DND-41 (cell line): ENCODE results near the gene MYCBPAP.

Source experiments
- ATAC-seq: fragments of 200-7000 bp; cut with Tn5 transposase; 3 replicates; pipeline ENCODE4 v1.9.1; 2021; ENCODE audit warnings: low read depth; ENCODE audit not compliant: insufficient read depth
- DNase-seq: peaks from one replicate; pipeline ENCODE4 v3.0.0-alpha.2; 2020
- H2AFZ ChIP-seq: 2 replicates; pipeline ENCODE4 v1.6.0; 2012; ENCODE audit warnings: low read depth, low read length
- H3K27ac ChIP-seq: 2 replicates; pipeline ENCODE4 v1.5.1; 2012; ENCODE audit warnings: low read length, inconsistent platforms
- H3K27me3 ChIP-seq: fragments of 200-600 bp; sonication (generic); 2 replicates; pipeline ENCODE4 v1.6.0; 2012; ENCODE audit warnings: low read length, mild to moderate bottlenecking, inconsistent platforms; ENCODE audit not compliant: insufficient read depth, poor library complexity
- H3K36me3 ChIP-seq: 2 replicates; pipeline ENCODE4 v1.5.1; 2012; ENCODE audit warnings: low read length, inconsistent platforms; ENCODE audit not compliant: insufficient read depth
- H3K4me1 ChIP-seq: 2 replicates; pipeline ENCODE4 v1.5.1; 2012; ENCODE audit warnings: mild to moderate bottlenecking, low read length; ENCODE audit not compliant: insufficient read depth
- H3K4me2 ChIP-seq: 2 replicates; pipeline ENCODE4 v1.6.0; 2012; ENCODE audit warnings: mild to moderate bottlenecking, moderate library complexity, low read length, inconsistent platforms; ENCODE audit not compliant: insufficient read depth
- H3K4me3 ChIP-seq, 2 experiments: fragments of 200-600 bp in 1 of 2; shearing (Covaris generic) in 1 of 2; 2 replicates each; pipeline ENCODE4 v1.5.1; 2012 to 2016; ENCODE audit warnings: inconsistent platforms in 2 of 2, low read length in 2 of 2, mild to moderate bottlenecking in 2 of 2, low read depth in 1 of 2, moderate library complexity in 1 of 2
- H3K79me2 ChIP-seq: 2 replicates; pipeline ENCODE4 v1.6.0; 2012; ENCODE audit warnings: low read length, inconsistent platforms; ENCODE audit not compliant: insufficient read depth
- H3K9ac ChIP-seq: 2 replicates; pipeline ENCODE4 v1.6.0; 2012; ENCODE audit warnings: low read depth, mild to moderate bottlenecking, inconsistent platforms, low read length, moderate library complexity
- H3K9me3 ChIP-seq: 2 replicates; pipeline ENCODE4 v1.5.1; 2012; ENCODE audit warnings: low read length, moderate library complexity, mild to moderate bottlenecking, inconsistent platforms; ENCODE audit not compliant: insufficient read depth, severe bottlenecking
- H4K20me1 ChIP-seq: 2 replicates; pipeline ENCODE4 v1.6.0; 2012; ENCODE audit warnings: low read length; ENCODE audit not compliant: insufficient read depth
- CTCF ChIP-seq: IDR thresholded peaks from 2 replicates; pipeline ENCODE4 v1.5.1; 2012; ENCODE audit warnings: borderline replicate concordance, low read length, moderate library complexity, mild to moderate bottlenecking; ENCODE audit not compliant: poor library complexity, severe bottlenecking; ENCODE audit errors: extremely low read depth
- EZH2 ChIP-seq: IDR thresholded peaks from 3 replicates; pipeline ENCODE4 v1.6.1; 2012; ENCODE audit warnings: borderline replicate concordance, low read depth, mild to moderate bottlenecking, moderate library complexity, low read length, inconsistent platforms; ENCODE audit not compliant: severe bottlenecking

MYCBPAP gene

DNA sequence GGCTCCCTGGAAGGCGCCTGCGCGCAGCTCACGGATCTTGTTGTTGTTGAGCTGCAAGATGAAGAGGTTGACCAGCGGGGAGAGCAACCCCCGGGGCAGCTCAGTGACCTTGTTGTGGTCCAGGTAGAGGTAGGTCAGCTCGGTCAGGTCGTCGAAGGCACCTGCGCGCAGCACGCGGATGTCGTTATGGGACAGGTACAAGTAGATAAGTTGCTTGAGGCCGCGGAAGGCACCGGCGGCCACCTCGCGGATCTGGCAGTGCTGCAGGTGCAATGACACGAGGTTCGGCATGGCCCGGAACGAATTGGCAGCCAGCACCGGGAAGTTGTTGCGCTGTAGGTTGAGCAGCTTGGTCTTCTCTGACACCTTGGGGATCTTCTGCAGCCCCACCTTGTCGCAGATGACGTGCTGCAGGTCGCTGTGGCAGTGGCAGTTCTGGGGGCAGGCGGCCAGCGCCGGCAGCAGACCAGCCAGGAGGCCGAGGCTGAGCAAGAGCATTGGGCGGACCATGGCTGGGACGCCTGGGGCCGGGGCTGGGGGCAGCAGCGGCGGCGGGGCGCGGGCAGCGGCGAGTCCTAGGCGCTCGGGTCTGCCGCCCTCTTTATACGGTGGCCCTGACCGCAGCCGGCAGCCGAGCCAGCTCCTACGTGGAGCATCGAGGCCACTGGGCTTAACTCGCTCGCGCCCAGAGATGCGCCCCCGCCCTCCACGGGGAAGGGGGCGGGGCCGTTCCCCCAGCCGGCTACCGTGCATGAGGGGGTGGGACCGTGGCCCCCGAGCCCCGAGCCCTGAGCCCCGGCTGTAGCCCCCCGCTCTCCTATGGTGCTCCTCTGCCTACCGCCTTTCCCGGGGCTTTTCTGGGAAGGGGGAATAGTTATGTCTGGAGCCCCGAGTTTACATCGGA, 39.7 kb upstream of the MYCBPAP start, which contains the start of gene CHAD:
TSS of gene CHAD (minus strand) at position 577 of the 904 bp plus-strand sequence. CDS start at position 510, 67 bp downstream.
- no peaks in the 10 kb centered on the region for H3K4me1 ChIP-seq
- H3K27me3 ChIP-seq, result no peaks in the 10 kb centered on the region
- no peak for TF ChIP-seq CTCF
- TF ChIP-seq EZH2, result no peak
- no peak within 1 kb of the TSS for H3K4me3 ChIP-seq
- no peak for ATAC-seq
- H3K36me3 ChIP-seq, result peaks cover 6% of the 10 kb centered on the region
- H3K9ac ChIP-seq, result no peak within 1 kb of the TSS
- no peaks in the 10 kb centered on the region for H3K79me2 ChIP-seq
- H3K27ac ChIP-seq, result no peak within 1 kb of the TSS
- H4K20me1 ChIP-seq, result no peaks in the 10 kb centered on the region
- no peak within 1 kb of the TSS for H2AFZ ChIP-seq
- H3K4me2 ChIP-seq, result no peak within 1 kb of the TSS
- no peak for DNase-seq
- H3K9me3 ChIP-seq, result no peaks in the 10 kb centered on the region

DNA sequence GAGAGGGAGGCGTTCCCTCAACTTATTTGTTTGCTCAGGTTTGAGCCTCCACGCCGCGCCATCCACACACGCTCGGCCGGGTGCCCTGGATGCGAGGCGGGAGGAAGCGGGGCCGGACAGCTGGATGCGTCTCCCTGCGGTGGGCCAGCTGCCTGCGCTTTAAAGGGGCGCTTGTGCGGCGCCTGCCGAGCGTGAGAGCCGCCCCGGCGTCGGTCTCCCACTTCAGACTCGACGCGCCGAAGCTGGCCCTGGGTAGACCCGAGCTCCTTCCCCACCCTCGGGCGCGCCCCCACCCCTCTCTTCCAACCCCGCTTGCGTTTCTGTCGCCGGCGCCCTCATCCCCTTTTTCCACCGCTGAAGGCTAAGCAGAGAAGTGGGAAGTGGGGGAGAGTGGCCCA, 39.0 kb upstream of the MYCBPAP start:
- TF ChIP-seq EZH2, result no peak
- no peak for TF ChIP-seq CTCF
- Histone ChIP-seq H3K27ac (no peak overlapping the region), H3K4me3 (no peak overlapping the region), H4K20me1 (no peaks in the 10 kb centered on the region), H3K9me3 (no peaks in the 10 kb centered on the region), H3K4me1 (no peaks in the 10 kb centered on the region), H3K9ac (no peak overlapping the region), H3K27me3 (no peaks in the 10 kb centered on the region), H3K79me2 (no peaks in the 10 kb centered on the region), H2AFZ (no peak overlapping the region), H3K36me3 (peaks cover 11% of the 10 kb centered on the region), H3K4me2 (no peak overlapping the region)
- DNase-seq, result no peak
- ATAC-seq, result no peak

- Histone ChIP-seq H3K4me2 (no peak overlapping the region), H3K36me3 (peaks cover 11% of the 10 kb centered on the region), H3K4me1 (no peaks in the 10 kb centered on the region), H3K4me3 (no peak overlapping the region), H2AFZ (no peak overlapping the region), H3K27ac (no peak overlapping the region), H3K79me2 (no peaks in the 10 kb centered on the region), H3K9ac (no peak overlapping the region), H3K27me3 (no peaks in the 10 kb centered on the region), H4K20me1 (no peaks in the 10 kb centered on the region), H3K9me3 (no peaks in the 10 kb centered on the region)
- no peak for ATAC-seq
- DNase-seq, result no peak
- TF ChIP-seq EZH2, result no peak
- no peak for TF ChIP-seq CTCF
These were observed 38.5 kb upstream of the MYCBPAP start for GRCh38 chr17:50469671-50470305.
